ENCODE measurements around the gene ZCCHC17.
"Not testable (repeated sequence)": the region's sequence is repeated elsewhere in the genome, so short reads cannot be mapped to it uniquely, and the experiment has no call there.

Gene ZCCHC17

GRCh38 chr1:31381394-31382294 is 84.8 kb downstream of the ZCCHC17 start:
- Histone ChIP-seq H3K4me3 (ENCODE audit: low read length) (no peak overlapping the region), H3K27ac (ENCODE audit: low read depth, low read length) (no peak overlapping the region), H3K27me3 (ENCODE audit: insufficient read depth, low read length) (no peaks in the 10 kb centered on the region), H3K9me3 (ENCODE audit: insufficient read depth, low read depth, low read length) (no peaks in the 10 kb centered on the region), H3K4me1 (ENCODE audit: insufficient read depth, low read length) (peaks cover under 1% of the 10 kb centered on the region; the same call in 1 of the 2 replicates), H3K9ac (ENCODE audit: low read depth, low read length) (no peak overlapping the region), H3K36me3 (ENCODE audit: insufficient read depth, low read length) (no peaks in the 10 kb centered on the region)
- WGBS, result 89% methylated on average over 6 of the region's 6 CpGs

GRCh38 chr1:31382379-31382989 is 85.7 kb downstream of the ZCCHC17 start:
- Histone ChIP-seq H3K27me3 (ENCODE audit: insufficient read depth, low read length) (no peaks in the 10 kb centered on the region), H3K36me3 (ENCODE audit: insufficient read depth, low read length) (no peaks in the 10 kb centered on the region), H3K9me3 (ENCODE audit: insufficient read depth, low read depth, low read length) (no peaks in the 10 kb centered on the region), H3K4me1 (ENCODE audit: insufficient read depth, low read length) (no peaks in the 10 kb centered on the region), H3K9ac (ENCODE audit: low read depth, low read length) (no peak overlapping the region), H3K27ac (ENCODE audit: low read depth, low read length) (no peak overlapping the region), H3K4me3 (ENCODE audit: low read length) (no peak overlapping the region)
- 93% methylated on average over 3 of the region's 3 CpGs for WGBS

GRCh38 chr1:31383967-31384366 is 87.1 kb downstream of the ZCCHC17 start:
- H3K4me1 ChIP-seq (ENCODE audit: insufficient read depth, low read length), result no peaks in the 10 kb centered on the region
- H3K27ac ChIP-seq (ENCODE audit: low read depth, low read length), result no peak overlapping the region
- no peak overlapping the region for H3K9ac ChIP-seq (ENCODE audit: low read depth, low read length)
- no peak overlapping the region for H3K4me3 ChIP-seq (ENCODE audit: low read length)
- H3K9me3 ChIP-seq (ENCODE audit: insufficient read depth, low read depth, low read length), result no peaks in the 10 kb centered on the region
- 91% methylated on average over 1 of the region's 1 CpG for WGBS
- no peaks in the 10 kb centered on the region for H3K36me3 ChIP-seq (ENCODE audit: insufficient read depth, low read length)
- no peaks in the 10 kb centered on the region for H3K27me3 ChIP-seq (ENCODE audit: insufficient read depth, low read length)

- not testable (repeated sequence) for H3K9ac ChIP-seq (ENCODE audit: low read depth, low read length); H3K36me3 ChIP-seq (ENCODE audit: insufficient read depth, low read length)
These were observed 89.9 kb downstream of the ZCCHC17 start for GRCh38 chr1:31386576-31387243.

GRCh38 chr1:31387612-31388011 is 90.8 kb downstream of the ZCCHC17 start:
- no peak overlapping the region for H3K27ac ChIP-seq (ENCODE audit: low read depth, low read length)

More at GRCh38 chr1:31386576-31387243, 89.9 kb downstream of the ZCCHC17 start:
- H3K27me3 ChIP-seq (ENCODE audit: insufficient read depth, low read length); H3K9me3 ChIP-seq (ENCODE audit: insufficient read depth, low read depth, low read length); H3K27ac ChIP-seq (ENCODE audit: low read depth, low read length); H3K4me3 ChIP-seq (ENCODE audit: low read length); H3K4me1 ChIP-seq (ENCODE audit: insufficient read depth, low read length): not testable (repeated sequence)
- 85% methylated on average over 8 of the region's 8 CpGs for WGBS

GRCh38 chr1:31389616-31390015 is 92.8 kb downstream of the ZCCHC17 start:
- no peaks in the 10 kb centered on the region for H3K9me3 ChIP-seq (ENCODE audit: insufficient read depth, low read depth, low read length)
- H3K36me3 ChIP-seq (ENCODE audit: insufficient read depth, low read length), result no peaks in the 10 kb centered on the region
- no peak overlapping the region for H3K27ac ChIP-seq (ENCODE audit: low read depth, low read length)
- 0 out of 2 replicates have a peak, but pooled peaks cover 3% of the 10 kb centered on the region for H3K27me3 ChIP-seq (ENCODE audit: insufficient read depth, low read length)
- H3K9ac ChIP-seq (ENCODE audit: low read depth, low read length), result no peak overlapping the region
- 97% methylated on average over 4 of the region's 7 CpGs for WGBS
- peaks cover 7% of the 10 kb centered on the region; the same call in 1 of the 2 replicates for H3K4me1 ChIP-seq (ENCODE audit: insufficient read depth, low read length)
- no peak overlapping the region for H3K4me3 ChIP-seq (ENCODE audit: low read length)

More at GRCh38 chr1:31387612-31388011, 90.8 kb downstream of the ZCCHC17 start:
- no peak overlapping the region for H3K9ac ChIP-seq (ENCODE audit: low read depth, low read length)
- peaks cover 2% of the 10 kb centered on the region; the same call in 1 of the 2 replicates for H3K4me1 ChIP-seq (ENCODE audit: insufficient read depth, low read length)
- H3K27me3 ChIP-seq (ENCODE audit: insufficient read depth, low read length), result no peaks in the 10 kb centered on the region
- no peaks in the 10 kb centered on the region for H3K36me3 ChIP-seq (ENCODE audit: insufficient read depth, low read length)
- WGBS, result 91% methylated on average over 10 of the region's 10 CpGs
- H3K9me3 ChIP-seq (ENCODE audit: insufficient read depth, low read depth, low read length), result no peaks in the 10 kb centered on the region
- no peak overlapping the region for H3K4me3 ChIP-seq (ENCODE audit: low read length)

- no peak overlapping the region for H3K4me3 ChIP-seq (ENCODE audit: low read length)
- H3K9ac ChIP-seq (ENCODE audit: low read depth, low read length), result no peak overlapping the region
- H3K36me3 ChIP-seq (ENCODE audit: insufficient read depth, low read length), result no peaks in the 10 kb centered on the region
- H3K4me1 ChIP-seq (ENCODE audit: insufficient read depth, low read length), result peaks cover 7% of the 10 kb centered on the region; the same call in 1 of the 2 replicates
- H3K9me3 ChIP-seq (ENCODE audit: insufficient read depth, low read depth, low read length), result no peaks in the 10 kb centered on the region
- H3K27ac ChIP-seq (ENCODE audit: low read depth, low read length), result no peak overlapping the region
- WGBS, result 85% methylated on average over 7 of the region's 7 CpGs
- 0 out of 2 replicates have a peak, but pooled peaks cover 3% of the 10 kb centered on the region for H3K27me3 ChIP-seq (ENCODE audit: insufficient read depth, low read length)
These were observed 93.2 kb downstream of the ZCCHC17 start for GRCh38 chr1:31390071-31390470.

GRCh38 chr1:31393463-31393862 is 96.6 kb downstream of the ZCCHC17 start:
- Histone ChIP-seq H3K9ac (ENCODE audit: low read depth, low read length) (no peak overlapping the region), H3K27ac (ENCODE audit: low read depth, low read length) (no peak overlapping the region), H3K27me3 (ENCODE audit: insufficient read depth, low read length) (0 out of 2 replicates have a peak, but pooled peaks cover 3% of the 10 kb centered on the region), H3K4me1 (ENCODE audit: insufficient read depth, low read length) (peaks cover 7% of the 10 kb centered on the region; the same call in 1 of the 2 replicates), H3K4me3 (ENCODE audit: low read length) (no peak overlapping the region), H3K9me3 (ENCODE audit: insufficient read depth, low read depth, low read length) (no peaks in the 10 kb centered on the region), H3K36me3 (ENCODE audit: insufficient read depth, low read length) (no peaks in the 10 kb centered on the region)

GRCh38 chr1:31394584-31395193 is 97.9 kb downstream of the ZCCHC17 start:
- Histone ChIP-seq H3K27me3 (ENCODE audit: insufficient read depth, low read length) (0 out of 2 replicates have a peak, but pooled peaks cover 3% of the 10 kb centered on the region), H3K4me1 (ENCODE audit: insufficient read depth, low read length) (peaks cover 7% of the 10 kb centered on the region; the same call in 1 of the 2 replicates), H3K9me3 (ENCODE audit: insufficient read depth, low read depth, low read length) (no peaks in the 10 kb centered on the region), H3K27ac (ENCODE audit: low read depth, low read length) (no peak overlapping the region), H3K36me3 (ENCODE audit: insufficient read depth, low read length) (no peaks in the 10 kb centered on the region), H3K9ac (ENCODE audit: low read depth, low read length) (peak overlapping the region; percentile 45), H3K4me3 (ENCODE audit: low read length) (peak overlapping the region; percentile 58)
- 4% methylated on average over 36 of the region's 36 CpGs for WGBS

GRCh38 chr1:31396633-31397351 is 100.0 kb downstream of the ZCCHC17 start:
- Histone ChIP-seq H3K4me1 (ENCODE audit: insufficient read depth, low read length) (peaks cover 5% of the 10 kb centered on the region; the same call in 1 of the 2 replicates), H3K36me3 (ENCODE audit: insufficient read depth, low read length) (no peaks in the 10 kb centered on the region), H3K4me3 (ENCODE audit: low read length) (no peak overlapping the region), H3K27me3 (ENCODE audit: insufficient read depth, low read length) (0 out of 2 replicates have a peak, but pooled peaks cover 3% of the 10 kb centered on the region), H3K27ac (ENCODE audit: low read depth, low read length) (no peak overlapping the region), H3K9ac (ENCODE audit: low read depth, low read length) (no peak overlapping the region), H3K9me3 (ENCODE audit: insufficient read depth, low read depth, low read length) (no peaks in the 10 kb centered on the region)
- 89% methylated on average over 3 of the region's 3 CpGs for WGBS

All from HUES64 (cell line).